Neural progenitor cell (in vitro differentiated cells): ENCODE results near the gene TXK.

Source experiments
- EZH2 ChIP-seq: fragments of 200-600 bp; sonication (generic); IDR thresholded peaks from 2 replicates; pipeline ENCODE4 v1.6.1; 2017; ENCODE audit warnings: antibody characterized with exemption, mild to moderate bottlenecking, moderate library complexity
- EZH2phosphoT487 ChIP-seq: fragments of 200-600 bp; sonication (generic); IDR thresholded peaks from 2 replicates; pipeline ENCODE4 v1.6.1; 2017; ENCODE audit warnings: antibody characterized with exemption
- TF ChIP-seq, protein P1 (sequence below): fragments of 200-600 bp; sonication (generic); IDR thresholded peaks from 2 replicates; pipeline ENCODE4 v1.5.1; 2017; ENCODE audit warnings: antibody characterized with exemption, mild to moderate bottlenecking

DNA sequence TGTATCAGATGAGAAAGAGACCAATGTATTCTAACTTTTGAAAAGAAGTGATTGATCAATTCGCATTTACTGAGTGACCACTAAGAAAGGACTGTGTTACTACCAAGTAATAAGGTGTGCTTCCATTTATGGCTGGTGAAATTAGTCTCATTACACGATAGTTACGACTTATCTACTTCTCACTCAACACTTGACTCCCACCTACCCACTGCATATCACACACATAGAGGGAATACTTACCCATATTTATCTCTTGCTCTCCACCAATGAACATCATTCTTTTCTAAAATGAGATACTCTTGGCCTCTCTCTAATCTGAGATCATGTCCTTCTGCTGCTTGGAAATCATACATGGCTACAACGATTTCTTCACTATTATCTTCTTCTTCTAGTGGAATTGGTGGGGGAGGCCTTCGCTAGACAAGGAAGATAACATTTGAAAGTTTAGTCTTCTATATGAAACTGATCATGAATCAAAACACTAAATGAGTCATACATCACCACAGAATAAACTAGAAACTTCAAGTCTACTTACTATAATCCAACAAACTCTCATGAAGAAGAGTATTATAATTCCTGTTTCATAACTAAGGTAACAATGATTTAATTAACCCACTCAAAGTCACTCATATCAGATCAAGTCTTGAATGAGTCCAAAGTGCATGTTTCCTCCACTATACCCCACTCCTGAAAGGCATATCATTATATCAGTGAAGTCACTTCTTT, 33.7 kb upstream of the TXK start:
- TF ChIP-seq, protein P1, sequence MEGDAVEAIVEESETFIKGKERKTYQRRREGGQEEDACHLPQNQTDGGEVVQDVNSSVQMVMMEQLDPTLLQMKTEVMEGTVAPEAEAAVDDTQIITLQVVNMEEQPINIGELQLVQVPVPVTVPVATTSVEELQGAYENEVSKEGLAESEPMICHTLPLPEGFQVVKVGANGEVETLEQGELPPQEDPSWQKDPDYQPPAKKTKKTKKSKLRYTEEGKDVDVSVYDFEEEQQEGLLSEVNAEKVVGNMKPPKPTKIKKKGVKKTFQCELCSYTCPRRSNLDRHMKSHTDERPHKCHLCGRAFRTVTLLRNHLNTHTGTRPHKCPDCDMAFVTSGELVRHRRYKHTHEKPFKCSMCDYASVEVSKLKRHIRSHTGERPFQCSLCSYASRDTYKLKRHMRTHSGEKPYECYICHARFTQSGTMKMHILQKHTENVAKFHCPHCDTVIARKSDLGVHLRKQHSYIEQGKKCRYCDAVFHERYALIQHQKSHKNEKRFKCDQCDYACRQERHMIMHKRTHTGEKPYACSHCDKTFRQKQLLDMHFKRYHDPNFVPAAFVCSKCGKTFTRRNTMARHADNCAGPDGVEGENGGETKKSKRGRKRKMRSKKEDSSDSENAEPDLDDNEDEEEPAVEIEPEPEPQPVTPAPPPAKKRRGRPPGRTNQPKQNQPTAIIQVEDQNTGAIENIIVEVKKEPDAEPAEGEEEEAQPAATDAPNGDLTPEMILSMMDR, result no peak
- TF ChIP-seq EZH2 (no peak), EZH2phosphoT487 (no peak)
